GM23338 (cell line): ENCODE results near the gene CDK17. TPM values are rescaled to one million over a fixed set of nuclear protein-coding genes. Genes with fewer than 3 reads are reported as not detected.
A peak's percentile ranks its signal among the peaks of the same experiment; 100 is the strongest.

Experiments used
- ATAC-seq: fragments of 200-7000 bp; cut with Tn5 transposase; 3 replicates; pipeline ENCODE4 v1.9.1; 2020
- DNase-seq: peaks from one replicate; pipeline ENCODE4 v3.0.0-alpha.2; 2015; ENCODE audit warnings: low spot score
- H2AFZ ChIP-seq: fragments of 200-600 bp; sonication (generic); 2 replicates; pipeline ENCODE4 v1.8.0; 2016; ENCODE audit warnings: antibody characterized with exemption, mild to moderate bottlenecking, moderate library complexity
- H3F3A ChIP-seq: fragments of 200-600 bp; sonication (generic); replicated peaks from 2 replicates; pipeline ENCODE4 v1.8.0; 2017; ENCODE audit warnings: antibody characterized with exemption, mixed run types, low read depth
- H3K27ac ChIP-seq: fragments of 200-600 bp; sonication (generic); 2 replicates; pipeline ENCODE4 v1.6.1; 2016; ENCODE audit warnings: low read depth
- H3K27me3 ChIP-seq: fragments of 200-600 bp; sonication (generic); 2 replicates; pipeline ENCODE4 v1.8.0; 2016; ENCODE audit warnings: mild to moderate bottlenecking, mixed run types, moderate library complexity; ENCODE audit not compliant: insufficient read depth
- H3K36me3 ChIP-seq: fragments of 200-600 bp; sonication (generic); 2 replicates; pipeline ENCODE4 v1.8.0; 2016; ENCODE audit warnings: mild to moderate bottlenecking; ENCODE audit not compliant: insufficient read depth
- H3K4me1 ChIP-seq: fragments of 200-600 bp; sonication (generic); 2 replicates; pipeline ENCODE4 v1.8.0; 2016; ENCODE audit warnings: mild to moderate bottlenecking, moderate library complexity; ENCODE audit not compliant: insufficient read depth
- H3K4me2 ChIP-seq: fragments of 200-600 bp; sonication (generic); 2 replicates; pipeline ENCODE4 v1.7.1; 2017; ENCODE audit warnings: mixed run types
- H3K4me3 ChIP-seq: fragments of 200-600 bp; sonication (generic); 2 replicates; pipeline ENCODE4 v1.6.1; 2016; ENCODE audit warnings: mixed run types
- H3K79me2 ChIP-seq: fragments of 200-600 bp; sonication (generic); replicated peaks from 2 replicates; pipeline ENCODE4 v1.8.0; 2017; ENCODE audit warnings: mild to moderate bottlenecking; ENCODE audit not compliant: insufficient read depth
- H3K9me2 ChIP-seq: fragments of 200-600 bp; sonication (generic); 2 replicates; pipeline ENCODE4 v1.8.0; 2017; ENCODE audit not compliant: insufficient read depth
- H4K20me1 ChIP-seq: fragments of 200-600 bp; sonication (generic); replicated peaks from 2 replicates; pipeline ENCODE4 v1.8.0; 2017; ENCODE audit warnings: mild to moderate bottlenecking; ENCODE audit not compliant: insufficient read depth
- H3K27ac Mint-ChIP-seq: 2 replicates; pipeline ENCODE4 v1.8.0; 2020; ENCODE audit warnings: inconsistent platforms, mild to moderate bottlenecking, moderate library complexity, mixed read lengths
- H3K27me3 Mint-ChIP-seq: 3 replicates; pipeline ENCODE4 v1.8.0; 2022; ENCODE audit warnings: low read depth, mild to moderate bottlenecking, moderate library complexity, mixed read lengths, inconsistent platforms; ENCODE audit not compliant: insufficient read depth, poor library complexity
- H3K36me3 Mint-ChIP-seq: 3 replicates; pipeline ENCODE4 v1.8.0; 2021; ENCODE audit warnings: low read depth, mild to moderate bottlenecking, inconsistent platforms, moderate library complexity, mixed read lengths
- H3K4me1 Mint-ChIP-seq: 3 replicates; pipeline ENCODE4 v1.8.0; 2020; ENCODE audit warnings: mild to moderate bottlenecking, inconsistent platforms, mixed read lengths
- H3K4me3 Mint-ChIP-seq: 3 replicates; pipeline ENCODE4 v1.8.0; 2021; ENCODE audit warnings: moderate library complexity, mild to moderate bottlenecking, inconsistent platforms, mixed read lengths
- H3K9me3 Mint-ChIP-seq: 3 replicates; pipeline ENCODE4 v1.8.0; 2020; ENCODE audit warnings: moderate library complexity, mild to moderate bottlenecking, inconsistent platforms, mixed read lengths
- CREB1 ChIP-seq: fragments of 250-450 bp; sonication (Bioruptor Pico); IDR thresholded peaks from 2 replicates; pipeline ENCODE4 v1.5.0; 2020; ENCODE audit warnings: low read depth, mild to moderate bottlenecking, moderate library complexity
- EZH2 ChIP-seq: fragments of 200-600 bp; sonication (generic); IDR thresholded peaks from one replicate; pipeline ENCODE4 v1.8.0; 2017; ENCODE audit warnings: antibody characterized with exemption, mild to moderate bottlenecking, low read depth; ENCODE audit not compliant: unreplicated experiment
- EZH2phosphoT487 ChIP-seq: fragments of 200-600 bp; sonication (generic); IDR thresholded peaks from one replicate; pipeline ENCODE4 v1.8.1; 2018; ENCODE audit warnings: antibody characterized with exemption; ENCODE audit not compliant: unreplicated experiment
- JUNB ChIP-seq: IDR thresholded peaks from one replicate; pipeline ENCODE4 v1.6.1; 2016; ENCODE audit warnings: antibody characterized with exemption; ENCODE audit not compliant: unreplicated experiment
- NANOG ChIP-seq: IDR thresholded peaks from 2 replicates; pipeline ENCODE4 v1.6.1; 2016; ENCODE audit warnings: antibody characterized with exemption, borderline replicate concordance
- POLR2AphosphoS5 ChIP-seq: IDR thresholded peaks from 2 replicates; pipeline ENCODE4 v1.6.1; 2016; ENCODE audit warnings: antibody characterized with exemption, low read depth
- STAT1 ChIP-seq: IDR thresholded peaks from one replicate; pipeline ENCODE4 v1.6.1; 2016; ENCODE audit warnings: antibody characterized with exemption; ENCODE audit not compliant: unreplicated experiment
- ZNF114 ChIP-seq: fragments of 250-450 bp; sonication (Bioruptor Pico); IDR thresholded peaks from 2 replicates; pipeline ENCODE4 v1.5.0; 2020; ENCODE audit warnings: mild to moderate bottlenecking, moderate library complexity
- ZNF331 ChIP-seq: fragments of 250-450 bp; sonication (Bioruptor Pico); IDR thresholded peaks from 2 replicates; pipeline ENCODE4 v1.5.0; 2020; ENCODE audit warnings: low read depth, mild to moderate bottlenecking, moderate library complexity
- polyA plus RNA-seq: library from polyadenylated mRNA; unstranded; fragments of >200 nt; fragmentation: Nextera tagmentation; extraction: Ambion mirVana; gene quantifications from 2 replicates; pipeline ENCODE4 v1.2.1, GENCODE V29; 2016
- total RNA-seq: library from RNA; depleted of rRNA; stranded (reverse); fragments of >200 nt; shearing (Covaris generic); gene quantifications from 2 replicates; pipeline ENCODE4 v1.2.3, GENCODE V29; 2014
- TF ChIP-seq, protein P1 (sequence below): fragments of 250-450 bp; sonication (Bioruptor Pico); IDR thresholded peaks from 2 replicates; pipeline ENCODE4 v1.5.0; 2020; ENCODE audit warnings: mild to moderate bottlenecking, moderate library complexity
- TF ChIP-seq, protein P2 (sequence below): IDR thresholded peaks from one replicate; pipeline ENCODE4 v1.6.1; 2018; ENCODE audit warnings: antibody characterized with exemption; ENCODE audit not compliant: unreplicated experiment

Gene CDK17
- total and polyA plus RNA-seq, 2 experiments from 2014 or later, result 7.6 to 34.2 TPM

DNA sequence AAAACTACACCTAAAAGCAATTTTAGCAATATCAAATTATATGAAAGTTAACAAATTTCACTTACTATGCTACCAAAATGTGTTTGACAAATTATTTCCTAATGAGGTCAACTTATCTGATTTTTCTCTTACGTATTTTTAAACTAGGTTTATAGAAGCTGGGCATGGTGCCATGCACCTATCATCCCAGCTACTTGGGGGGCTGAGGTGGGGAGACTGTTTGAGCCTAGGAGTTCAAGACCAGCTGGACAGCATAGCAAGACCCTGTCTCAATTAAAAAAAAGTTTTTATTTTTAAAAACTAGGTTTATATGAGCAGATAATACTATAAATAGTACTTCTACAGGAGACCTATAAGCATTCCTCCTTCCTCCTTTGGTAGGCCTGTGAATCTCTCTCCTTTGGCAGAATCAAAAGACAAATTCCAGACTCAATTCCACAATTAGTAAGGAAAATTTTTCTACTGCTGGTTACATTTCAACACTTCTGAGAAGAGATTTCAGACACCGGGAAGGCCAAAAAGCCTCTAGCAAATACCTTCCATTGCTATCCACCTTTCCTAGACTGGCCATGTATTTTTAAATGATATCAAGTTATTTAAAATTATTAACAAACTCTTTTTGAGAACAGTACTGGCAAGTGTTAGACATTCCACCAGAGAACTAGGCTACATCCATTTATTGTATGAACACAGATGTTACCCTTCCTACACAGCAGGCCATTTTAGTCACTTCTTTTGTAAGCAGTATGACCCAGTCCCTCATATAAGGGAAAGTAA is 34.4 kb downstream of the CDK17 start:
- Histone ChIP-seq H3K36me3 (no peaks in the 10 kb centered on the region), H3K27me3 (no peaks in the 10 kb centered on the region), H3K4me1 (peaks cover 6% of the 10 kb centered on the region), H2AFZ (no peak overlapping the region), H3K4me2 (no peak overlapping the region), H4K20me1 (no peaks in the 10 kb centered on the region), H3K4me3 (no peak overlapping the region), H3K79me2 (peaks cover 76% of the 10 kb centered on the region), H3K27ac (no peak overlapping the region), H3K9me2 (no peaks in the 10 kb centered on the region), H3F3A (no peaks in the 10 kb centered on the region)
- DNase-seq (no peak), ATAC-seq (no peak)
- Mint-ChIP-seq H3K27ac (no peak overlapping the region), H3K36me3 (peaks cover 2% of the 10 kb centered on the region; the same call in 1 of the 3 replicates), H3K4me3 (no peak overlapping the region), H3K9me3 (no peaks in the 10 kb centered on the region), H3K4me1 (peaks cover 28% of the 10 kb centered on the region), H3K27me3 (no peaks in the 10 kb centered on the region)
- TF ChIP-seq EZH2 (no peak), JUNB (no peak), POLR2AphosphoS5 (no peak), NANOG (no peak), CREB1 (CRISPR knock-in tag) (no peak)

DNA sequence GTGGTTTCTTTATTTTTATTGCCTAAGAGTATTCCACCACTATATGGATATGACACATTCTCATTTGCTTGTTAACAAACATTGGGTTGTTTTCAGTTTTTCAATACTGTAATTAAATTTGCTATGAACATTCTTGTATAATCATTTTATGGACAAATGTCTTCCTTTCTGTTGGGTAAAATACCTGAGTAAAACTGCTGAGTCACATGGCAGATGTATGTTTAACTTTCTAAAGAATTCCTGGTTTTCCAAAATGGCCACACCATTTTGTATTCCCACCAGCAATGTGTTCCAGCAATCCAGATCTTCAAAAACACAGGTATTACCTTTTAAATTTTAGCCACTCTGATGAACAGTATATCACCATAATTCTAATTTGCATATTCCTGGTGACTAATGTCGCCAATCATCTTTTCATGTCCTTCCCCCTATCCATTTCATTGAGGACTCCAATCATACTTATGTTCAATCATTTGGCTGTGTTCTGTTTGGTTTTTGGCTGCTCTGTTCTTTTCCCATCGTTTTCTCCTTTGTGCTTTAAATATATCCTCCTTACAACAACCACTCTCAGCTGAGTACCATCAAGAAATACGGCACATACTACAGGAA is 36.0 kb downstream of the CDK17 start:
- Mint-ChIP-seq H3K36me3 (peaks cover 2% of the 10 kb centered on the region; the same call in 1 of the 3 replicates), H3K4me1 (peaks cover 26% of the 10 kb centered on the region), H3K27me3 (no peaks in the 10 kb centered on the region), H3K4me3 (no peak overlapping the region), H3K9me3 (no peaks in the 10 kb centered on the region), H3K27ac (peak overlapping the region; percentile 82; the same call in 1 of the 2 replicates)
- ATAC-seq (no peak), DNase-seq (no peak)
- Histone ChIP-seq H3K79me2 (peaks cover 78% of the 10 kb centered on the region), H3K36me3 (no peaks in the 10 kb centered on the region), H3K4me3 (no peak overlapping the region), H3K4me2 (no peak overlapping the region), H4K20me1 (no peaks in the 10 kb centered on the region), H3F3A (no peaks in the 10 kb centered on the region), H3K27me3 (no peaks in the 10 kb centered on the region), H3K9me2 (no peaks in the 10 kb centered on the region; the same call in 1 of the 2 replicates), H3K27ac (no peak overlapping the region), H2AFZ (no peak overlapping the region), H3K4me1 (peaks cover 6% of the 10 kb centered on the region)
- TF ChIP-seq EZH2phosphoT487 (no peak), ZNF114 (CRISPR knock-in tag) (no peak), ZNF331 (CRISPR knock-in tag) (no peak), STAT1 (no peak), NANOG (no peak), POLR2AphosphoS5 (no peak), JUNB (no peak), CREB1 (CRISPR knock-in tag) (no peak)
- TF ChIP-seq, protein P1, sequence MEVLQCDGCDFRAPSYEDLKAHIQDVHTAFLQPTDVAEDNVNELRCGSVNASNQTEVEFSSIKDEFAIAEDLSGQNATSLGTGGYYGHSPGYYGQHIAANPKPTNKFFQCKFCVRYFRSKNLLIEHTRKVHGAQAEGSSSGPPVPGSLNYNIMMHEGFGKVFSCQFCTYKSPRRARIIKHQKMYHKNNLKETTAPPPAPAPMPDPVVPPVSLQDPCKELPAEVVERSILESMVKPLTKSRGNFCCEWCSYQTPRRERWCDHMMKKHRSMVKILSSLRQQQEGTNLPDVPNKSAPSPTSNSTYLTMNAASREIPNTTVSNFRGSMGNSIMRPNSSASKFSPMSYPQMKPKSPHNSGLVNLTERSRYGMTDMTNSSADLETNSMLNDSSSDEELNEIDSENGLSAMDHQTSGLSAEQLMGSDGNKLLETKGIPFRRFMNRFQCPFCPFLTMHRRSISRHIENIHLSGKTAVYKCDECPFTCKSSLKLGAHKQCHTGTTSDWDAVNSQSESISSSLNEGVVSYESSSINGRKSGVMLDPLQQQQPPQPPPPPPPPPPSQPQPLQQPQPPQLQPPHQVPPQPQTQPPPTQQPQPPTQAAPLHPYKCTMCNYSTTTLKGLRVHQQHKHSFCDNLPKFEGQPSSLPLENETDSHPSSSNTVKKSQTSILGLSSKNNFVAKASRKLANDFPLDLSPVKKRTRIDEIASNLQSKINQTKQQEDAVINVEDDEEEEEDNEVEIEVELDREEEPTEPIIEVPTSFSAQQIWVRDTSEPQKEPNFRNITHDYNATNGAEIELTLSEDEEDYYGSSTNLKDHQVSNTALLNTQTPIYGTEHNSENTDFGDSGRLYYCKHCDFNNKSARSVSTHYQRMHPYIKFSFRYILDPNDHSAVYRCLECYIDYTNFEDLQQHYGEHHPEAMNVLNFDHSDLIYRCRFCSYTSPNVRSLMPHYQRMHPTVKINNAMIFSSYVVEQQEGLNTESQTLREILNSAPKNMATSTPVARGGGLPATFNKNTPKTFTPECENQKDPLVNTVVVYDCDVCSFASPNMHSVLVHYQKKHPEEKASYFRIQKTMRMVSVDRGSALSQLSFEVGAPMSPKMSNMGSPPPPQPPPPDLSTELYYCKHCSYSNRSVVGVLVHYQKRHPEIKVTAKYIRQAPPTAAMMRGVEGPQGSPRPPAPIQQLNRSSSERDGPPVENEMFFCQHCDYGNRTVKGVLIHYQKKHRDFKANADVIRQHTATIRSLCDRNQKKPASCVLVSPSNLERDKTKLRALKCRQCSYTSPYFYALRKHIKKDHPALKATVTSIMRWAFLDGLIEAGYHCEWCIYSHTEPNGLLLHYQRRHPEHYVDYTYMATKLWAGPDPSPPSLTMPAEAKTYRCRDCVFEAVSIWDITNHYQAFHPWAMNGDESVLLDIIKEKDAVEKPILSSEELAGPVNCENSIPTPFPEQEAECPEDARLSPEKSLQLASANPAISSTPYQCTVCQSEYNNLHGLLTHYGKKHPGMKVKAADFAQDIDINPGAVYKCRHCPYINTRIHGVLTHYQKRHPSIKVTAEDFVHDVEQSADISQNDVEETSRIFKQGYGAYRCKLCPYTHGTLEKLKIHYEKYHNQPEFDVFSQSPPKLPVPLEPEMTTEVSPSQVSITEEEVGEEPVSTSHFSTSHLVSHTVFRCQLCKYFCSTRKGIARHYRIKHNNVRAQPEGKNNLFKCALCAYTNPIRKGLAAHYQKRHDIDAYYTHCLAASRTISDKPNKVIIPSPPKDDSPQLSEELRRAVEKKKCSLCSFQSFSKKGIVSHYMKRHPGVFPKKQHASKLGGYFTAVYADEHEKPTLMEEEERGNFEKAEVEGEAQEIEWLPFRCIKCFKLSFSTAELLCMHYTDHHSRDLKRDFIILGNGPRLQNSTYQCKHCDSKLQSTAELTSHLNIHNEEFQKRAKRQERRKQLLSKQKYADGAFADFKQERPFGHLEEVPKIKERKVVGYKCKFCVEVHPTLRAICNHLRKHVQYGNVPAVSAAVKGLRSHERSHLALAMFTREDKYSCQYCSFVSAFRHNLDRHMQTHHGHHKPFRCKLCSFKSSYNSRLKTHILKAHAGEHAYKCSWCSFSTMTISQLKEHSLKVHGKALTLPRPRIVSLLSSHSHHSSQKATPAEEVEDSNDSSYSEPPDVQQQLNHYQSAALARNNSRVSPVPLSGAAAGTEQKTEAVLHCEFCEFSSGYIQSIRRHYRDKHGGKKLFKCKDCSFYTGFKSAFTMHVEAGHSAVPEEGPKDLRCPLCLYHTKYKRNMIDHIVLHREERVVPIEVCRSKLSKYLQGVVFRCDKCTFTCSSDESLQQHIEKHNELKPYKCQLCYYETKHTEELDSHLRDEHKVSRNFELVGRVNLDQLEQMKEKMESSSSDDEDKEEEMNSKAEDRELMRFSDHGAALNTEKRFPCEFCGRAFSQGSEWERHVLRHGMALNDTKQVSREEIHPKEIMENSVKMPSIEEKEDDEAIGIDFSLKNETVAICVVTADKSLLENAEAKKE (CRISPR knock-in tag), result no peak
- TF ChIP-seq, protein P2, sequence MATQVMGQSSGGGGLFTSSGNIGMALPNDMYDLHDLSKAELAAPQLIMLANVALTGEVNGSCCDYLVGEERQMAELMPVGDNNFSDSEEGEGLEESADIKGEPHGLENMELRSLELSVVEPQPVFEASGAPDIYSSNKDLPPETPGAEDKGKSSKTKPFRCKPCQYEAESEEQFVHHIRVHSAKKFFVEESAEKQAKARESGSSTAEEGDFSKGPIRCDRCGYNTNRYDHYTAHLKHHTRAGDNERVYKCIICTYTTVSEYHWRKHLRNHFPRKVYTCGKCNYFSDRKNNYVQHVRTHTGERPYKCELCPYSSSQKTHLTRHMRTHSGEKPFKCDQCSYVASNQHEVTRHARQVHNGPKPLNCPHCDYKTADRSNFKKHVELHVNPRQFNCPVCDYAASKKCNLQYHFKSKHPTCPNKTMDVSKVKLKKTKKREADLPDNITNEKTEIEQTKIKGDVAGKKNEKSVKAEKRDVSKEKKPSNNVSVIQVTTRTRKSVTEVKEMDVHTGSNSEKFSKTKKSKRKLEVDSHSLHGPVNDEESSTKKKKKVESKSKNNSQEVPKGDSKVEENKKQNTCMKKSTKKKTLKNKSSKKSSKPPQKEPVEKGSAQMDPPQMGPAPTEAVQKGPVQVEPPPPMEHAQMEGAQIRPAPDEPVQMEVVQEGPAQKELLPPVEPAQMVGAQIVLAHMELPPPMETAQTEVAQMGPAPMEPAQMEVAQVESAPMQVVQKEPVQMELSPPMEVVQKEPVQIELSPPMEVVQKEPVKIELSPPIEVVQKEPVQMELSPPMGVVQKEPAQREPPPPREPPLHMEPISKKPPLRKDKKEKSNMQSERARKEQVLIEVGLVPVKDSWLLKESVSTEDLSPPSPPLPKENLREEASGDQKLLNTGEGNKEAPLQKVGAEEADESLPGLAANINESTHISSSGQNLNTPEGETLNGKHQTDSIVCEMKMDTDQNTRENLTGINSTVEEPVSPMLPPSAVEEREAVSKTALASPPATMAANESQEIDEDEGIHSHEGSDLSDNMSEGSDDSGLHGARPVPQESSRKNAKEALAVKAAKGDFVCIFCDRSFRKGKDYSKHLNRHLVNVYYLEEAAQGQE, result no peak
